ENCODE results near the gene NEIL1.
A peak's percentile ranks its signal among the peaks of the same experiment; 100 is the strongest.
"Not testable (repeated sequence)": the region's sequence is repeated elsewhere in the genome, so short reads cannot be mapped to it uniquely, and the experiment has no call there.

NEIL1 gene

GRCh38 chr15:75346796-75347221 lies at the start of gene NEIL1:
Gene NEIL1, plus strand, starts transcription at chr15:75347039. Its CDS starts 1,867 bp downstream, at chr15:75348906.
- DNase-seq (ENCODE audit: low read depth in 1 of 2, low spot score in 1 of 2): no peak

GRCh38 chr15:75298541-75299310 lies 48.1 kb upstream of the NEIL1 start:
- not testable (repeated sequence) for DNase-seq (ENCODE audit: low read depth in 1 of 2, low spot score in 1 of 2)

- peak; percentile 32 to 40 for DNase-seq (ENCODE audit: low read depth in 1 of 2, low spot score in 1 of 2)
These were observed 47.5 kb upstream of the NEIL1 start for GRCh38 chr15:75299311-75299688.

- DNase-seq (ENCODE audit: low read depth in 1 of 2, low spot score in 1 of 2): not testable (repeated sequence)
These were observed 46.8 kb upstream of the NEIL1 start for GRCh38 chr15:75300026-75300425.

- DNase-seq (ENCODE audit: low read depth in 1 of 2, low spot score in 1 of 2): no peak
These were observed 44.5 kb upstream of the NEIL1 start for GRCh38 chr15:75302318-75302717.

- not testable (repeated sequence) for DNase-seq (ENCODE audit: low read depth in 1 of 2, low spot score in 1 of 2)
These were observed 44.1 kb upstream of the NEIL1 start for GRCh38 chr15:75302753-75303152.

- no peak for DNase-seq (ENCODE audit: low read depth in 1 of 2, low spot score in 1 of 2)
These were observed 40.7 kb upstream of the NEIL1 start for GRCh38 chr15:75306188-75306587.

- DNase-seq (ENCODE audit: low read depth in 1 of 2, low spot score in 1 of 2): no peak
These were observed 39.0 kb upstream of the NEIL1 start for GRCh38 chr15:75307778-75308390.

GRCh38 chr15:75309711-75310110 lies 37.1 kb upstream of the NEIL1 start:
- DNase-seq (ENCODE audit: low read depth in 1 of 2, low spot score in 1 of 2): no peak

GRCh38 chr15:75312548-75312947 lies 34.3 kb upstream of the NEIL1 start:
- DNase-seq (ENCODE audit: low read depth in 1 of 2, low spot score in 1 of 2): not testable (repeated sequence)

GRCh38 chr15:75313116-75313845 lies 33.6 kb upstream of the NEIL1 start:
- DNase-seq (ENCODE audit: low read depth in 1 of 2, low spot score in 1 of 2): no peak

GRCh38 chr15:75314552-75315290 lies 32.1 kb upstream of the NEIL1 start:
- no peak for DNase-seq (ENCODE audit: low read depth in 1 of 2, low spot score in 1 of 2)

- DNase-seq (ENCODE audit: low read depth in 1 of 2, low spot score in 1 of 2): not testable (repeated sequence)
These were observed 27.5 kb upstream of the NEIL1 start for GRCh38 chr15:75319231-75319897.

- no peak for DNase-seq (ENCODE audit: low read depth in 1 of 2, low spot score in 1 of 2)
These were observed 25.1 kb upstream of the NEIL1 start for GRCh38 chr15:75321711-75322110.

- no peak for DNase-seq (ENCODE audit: low read depth in 1 of 2, low spot score in 1 of 2)
These were observed 20.9 kb upstream of the NEIL1 start for GRCh38 chr15:75325922-75326321.

GRCh38 chr15:75327005-75327404 lies 19.8 kb upstream of the NEIL1 start:
- DNase-seq (ENCODE audit: low read depth in 1 of 2, low spot score in 1 of 2): no peak

- DNase-seq (ENCODE audit: low read depth in 1 of 2, low spot score in 1 of 2): no peak
These were observed 19.3 kb upstream of the NEIL1 start for GRCh38 chr15:75327491-75327890.

- DNase-seq (ENCODE audit: low read depth in 1 of 2, low spot score in 1 of 2): no peak
These were observed 18.1 kb upstream of the NEIL1 start for GRCh38 chr15:75328493-75329314.

GRCh38 chr15:75329571-75329970 lies 17.3 kb upstream of the NEIL1 start:
- no peak for DNase-seq (ENCODE audit: low read depth in 1 of 2, low spot score in 1 of 2)

- DNase-seq (ENCODE audit: low read depth in 1 of 2, low spot score in 1 of 2): not testable (repeated sequence)
These were observed 14.7 kb upstream of the NEIL1 start for GRCh38 chr15:75332093-75332492.

Measured in activated T-helper 1 cell treated with anti-CD3 and anti-CD28 coated beads, Interleukin-2, amount 50 U/mL, for 16 hours (primary cell).